Stimulated activated CD4-positive, alpha-beta T cell treated with anti-CD3 and anti-CD28 coated beads, Interleukin-1b, Interleukin-23, amount 100 ng/mL, for 1 hour (primary cell): ENCODE measurements around the gene GNB1.
"Not testable (repeated sequence)": the region's sequence is repeated elsewhere in the genome, so short reads cannot be mapped to it uniquely, and the experiment has no call there.

Experiments
- DNase-seq, 2 donors: peaks; one replicate each; pipeline ENCODE4 v3.0.0-alpha.2; 2020; ENCODE audit warnings: low read depth in 2 of 2

The GNB1 gene

DNA sequence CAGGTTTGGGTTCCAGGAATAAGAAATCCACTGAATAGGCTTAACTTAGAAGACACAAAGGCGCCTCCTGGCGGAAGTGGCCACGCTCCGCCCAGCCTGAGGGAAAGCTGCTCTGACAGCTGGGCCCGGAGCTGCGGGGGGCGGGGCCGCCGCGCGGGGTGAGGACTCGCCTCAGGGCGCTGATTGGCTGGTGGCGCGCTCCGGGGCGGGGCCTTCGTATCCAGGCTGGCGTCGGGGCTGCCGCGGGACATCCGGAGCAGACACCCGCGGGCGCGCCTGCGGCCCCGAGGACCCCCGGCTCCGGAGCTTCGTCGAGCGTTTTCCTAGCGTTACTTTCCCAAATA, 144.3 kb downstream of the GNB1 start:
- DNase-seq, result not testable (repeated sequence)

DNA sequence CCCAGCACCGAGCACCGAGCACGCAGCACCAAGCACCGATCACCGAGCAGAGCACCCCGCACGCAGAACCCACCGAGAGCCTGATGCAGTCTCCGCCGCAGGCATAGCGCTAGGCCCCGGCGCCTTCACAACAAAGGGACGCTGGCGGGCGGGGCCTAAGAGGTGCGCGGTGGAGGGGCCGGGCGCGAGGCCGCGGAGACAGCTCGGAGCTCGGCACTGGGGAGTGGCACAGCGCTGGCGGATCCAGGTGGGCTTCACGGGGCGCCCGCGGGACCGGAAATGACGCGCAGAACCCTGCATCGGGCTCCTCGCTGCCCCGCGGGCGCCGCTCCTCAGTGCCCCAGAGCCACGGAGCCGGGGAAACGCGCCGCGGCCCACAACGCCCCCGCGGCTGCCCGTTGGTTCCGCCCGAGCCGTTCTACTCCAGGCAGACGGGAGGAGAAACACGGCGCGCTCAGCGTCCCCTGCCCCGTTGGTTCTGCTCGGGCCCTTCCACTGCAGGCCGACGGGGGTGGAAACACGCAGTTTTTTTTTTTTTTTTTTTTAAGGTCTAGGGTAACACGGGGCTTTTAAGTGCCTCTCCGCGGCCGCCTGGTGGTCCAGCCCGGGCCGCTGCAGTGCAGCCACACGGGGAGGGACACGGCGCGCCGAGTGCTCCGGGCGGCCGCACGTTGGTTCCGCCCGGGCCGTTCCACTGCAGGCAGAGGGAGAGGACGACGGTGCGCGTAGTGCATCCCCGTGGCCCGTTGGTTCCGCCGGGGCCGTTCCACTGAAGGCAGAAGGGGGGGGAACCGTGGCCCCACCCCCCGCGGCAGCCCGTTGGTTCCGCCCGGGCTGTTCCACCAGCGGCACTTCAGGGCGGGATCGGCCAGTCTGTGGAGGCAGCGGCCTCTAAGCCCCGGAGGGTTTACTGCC, 145.0 kb downstream of the GNB1 start:
- peak; percentile 84 to 94 for DNase-seq

DNA sequence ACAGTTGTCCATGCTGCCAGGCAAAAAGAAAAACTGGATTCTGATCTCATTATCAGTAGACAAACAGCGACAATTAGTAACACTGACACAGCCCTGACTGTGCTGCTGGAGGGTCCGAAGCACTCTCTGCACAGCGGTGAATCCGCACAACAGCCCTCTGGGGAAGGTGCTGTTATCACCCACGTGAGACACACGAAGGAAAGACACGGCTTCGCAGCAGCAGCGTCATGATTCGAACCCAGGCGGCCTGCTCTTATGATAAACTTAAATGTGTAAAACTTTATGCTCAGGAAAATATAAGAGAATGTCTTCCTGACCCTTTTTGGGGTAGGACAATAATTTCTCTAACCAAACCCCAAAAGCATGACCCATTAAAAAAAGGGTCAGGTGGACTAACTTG, 148.4 kb downstream of the GNB1 start:
- DNase-seq, result not testable (repeated sequence)

DNA sequence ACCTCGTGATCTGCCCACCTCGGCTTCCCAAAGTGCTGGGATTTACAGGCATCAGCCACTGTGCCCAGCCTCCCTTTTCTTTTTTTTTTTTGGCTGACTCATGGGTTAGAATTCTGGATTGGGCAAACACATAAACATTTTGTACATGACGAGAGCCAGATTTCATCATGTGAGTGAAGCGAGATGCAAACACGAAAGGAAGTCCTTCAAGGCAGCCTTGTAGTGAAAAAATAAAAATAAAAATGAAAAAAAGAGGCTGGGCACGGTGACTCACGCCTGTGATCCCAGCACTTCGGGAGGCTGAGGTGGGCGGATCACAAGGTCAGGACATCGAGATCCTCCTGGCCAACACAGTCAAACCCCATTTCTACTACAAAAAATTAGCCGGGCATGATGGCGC, 149.9 kb downstream of the GNB1 start:
- DNase-seq, result not testable (repeated sequence)

DNA sequence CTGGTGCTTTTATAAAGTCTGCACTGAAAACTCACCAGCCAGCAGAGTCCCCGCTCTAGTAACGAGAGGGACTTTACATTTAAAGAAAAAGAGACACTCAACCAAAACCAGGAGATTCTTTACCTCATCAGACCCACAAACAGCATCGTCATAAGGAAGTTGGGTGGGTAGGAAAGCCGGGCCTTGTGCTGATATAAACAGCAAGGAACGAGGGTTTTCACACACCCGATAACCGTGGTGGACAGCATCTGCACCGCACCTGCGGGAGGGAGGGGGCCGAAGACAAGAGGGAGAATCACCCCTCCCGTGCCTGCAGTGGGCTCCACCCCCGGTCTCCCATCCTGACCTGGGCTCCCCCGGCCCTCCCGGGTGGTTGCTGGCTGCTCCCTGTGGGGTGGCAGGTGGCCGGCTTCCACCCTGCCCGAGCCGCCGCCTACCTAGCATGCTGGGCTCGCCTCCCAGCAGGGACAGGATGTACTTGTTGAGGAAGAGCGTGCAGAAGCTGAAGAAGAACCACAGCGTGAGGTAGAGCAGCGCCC, 152.0 kb downstream of the GNB1 start:
- not testable (repeated sequence) for DNase-seq

DNA sequence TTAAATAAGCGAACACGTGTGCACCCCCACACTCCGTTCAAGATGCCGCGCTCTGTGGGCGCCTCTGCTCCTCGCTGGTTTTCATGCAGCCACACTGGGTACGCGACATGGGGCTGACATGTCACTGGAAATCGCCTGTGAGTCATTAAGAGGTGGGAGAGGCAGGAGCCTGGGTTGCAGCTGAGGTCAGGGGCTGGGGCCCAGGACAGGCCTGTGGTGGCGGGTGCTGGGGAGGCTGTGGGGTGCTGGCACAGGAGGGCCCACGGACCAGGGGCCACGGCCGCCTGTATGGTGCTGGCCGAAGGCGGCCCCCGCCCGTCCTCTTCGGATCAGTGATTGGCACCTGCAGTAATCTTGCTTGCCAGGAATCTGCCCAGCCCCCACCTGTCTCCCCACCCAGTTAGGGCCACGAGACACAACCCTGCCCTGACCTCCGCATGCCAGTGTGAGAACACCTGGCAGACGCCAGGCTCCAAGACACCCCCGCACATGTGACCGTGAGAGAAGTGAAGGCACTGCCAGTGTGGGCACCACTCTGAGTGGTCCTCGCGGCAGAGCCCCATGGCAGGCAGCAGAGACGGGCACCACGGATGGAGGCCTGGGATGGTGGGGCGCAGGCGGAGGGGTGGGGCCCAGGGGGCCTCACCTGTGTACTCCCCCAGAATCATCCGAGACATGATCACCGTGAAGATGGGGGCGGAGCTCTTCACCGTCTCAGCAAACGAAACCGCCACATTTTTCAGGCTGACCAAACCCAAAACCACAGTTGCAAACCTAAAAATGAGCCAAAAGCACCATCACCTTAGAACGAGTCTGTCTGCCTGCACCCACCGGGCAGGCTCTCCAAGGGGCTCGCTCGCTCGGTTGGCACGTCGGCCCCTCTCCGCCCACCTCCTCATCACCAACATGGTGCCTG, 153.0 kb downstream of the GNB1 start:
- DNase-seq, result not testable (repeated sequence)
